Measurements from ENCODE around the gene BRWD1.

DNA sequence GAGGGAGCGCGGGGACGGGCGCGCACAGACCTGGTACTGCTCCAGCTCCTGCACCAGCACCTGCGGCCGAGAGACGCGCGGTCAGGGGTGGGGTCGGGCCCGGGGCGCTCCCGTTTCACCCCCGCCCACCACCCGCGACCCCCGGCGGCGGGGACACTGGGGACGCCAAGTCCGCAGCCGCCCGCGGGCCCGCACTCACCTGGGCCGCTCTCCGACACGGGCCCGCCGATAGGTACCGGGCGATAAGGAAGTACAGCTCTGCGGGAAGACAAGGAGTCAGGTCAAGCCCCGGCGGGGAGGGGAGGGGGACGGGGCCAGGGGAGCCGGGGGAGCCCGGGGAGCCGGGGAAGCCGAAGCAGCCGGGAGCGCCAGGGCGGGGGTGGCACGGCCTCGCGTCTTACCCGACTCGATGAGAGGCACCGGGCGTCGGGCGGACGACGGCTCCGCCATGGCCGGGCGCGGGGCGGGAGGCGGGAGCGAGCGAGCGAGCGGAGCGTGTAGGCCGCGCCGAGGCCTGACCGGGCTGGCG lies 326 bp downstream of the BRWD1 start:
- TF ChIP-seq, protein P1, sequence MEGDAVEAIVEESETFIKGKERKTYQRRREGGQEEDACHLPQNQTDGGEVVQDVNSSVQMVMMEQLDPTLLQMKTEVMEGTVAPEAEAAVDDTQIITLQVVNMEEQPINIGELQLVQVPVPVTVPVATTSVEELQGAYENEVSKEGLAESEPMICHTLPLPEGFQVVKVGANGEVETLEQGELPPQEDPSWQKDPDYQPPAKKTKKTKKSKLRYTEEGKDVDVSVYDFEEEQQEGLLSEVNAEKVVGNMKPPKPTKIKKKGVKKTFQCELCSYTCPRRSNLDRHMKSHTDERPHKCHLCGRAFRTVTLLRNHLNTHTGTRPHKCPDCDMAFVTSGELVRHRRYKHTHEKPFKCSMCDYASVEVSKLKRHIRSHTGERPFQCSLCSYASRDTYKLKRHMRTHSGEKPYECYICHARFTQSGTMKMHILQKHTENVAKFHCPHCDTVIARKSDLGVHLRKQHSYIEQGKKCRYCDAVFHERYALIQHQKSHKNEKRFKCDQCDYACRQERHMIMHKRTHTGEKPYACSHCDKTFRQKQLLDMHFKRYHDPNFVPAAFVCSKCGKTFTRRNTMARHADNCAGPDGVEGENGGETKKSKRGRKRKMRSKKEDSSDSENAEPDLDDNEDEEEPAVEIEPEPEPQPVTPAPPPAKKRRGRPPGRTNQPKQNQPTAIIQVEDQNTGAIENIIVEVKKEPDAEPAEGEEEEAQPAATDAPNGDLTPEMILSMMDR (IDR thresholded peaks at IDR 0.05) = no peak
- TF ChIP-seq EP300 (IDR thresholded peaks at IDR 0.05) = no peak
- TF ChIP-seq CEBPB (IDR thresholded peaks at IDR 0.05) = no peak

All from A549 (cell line).